ENCODE data around the gene ARL8B. TPM values are rescaled to one million over a fixed set of nuclear protein-coding genes. Genes with fewer than 3 reads are reported as not detected.

The ARL8B gene
- polyA plus RNA-seq, 1 donor (not counting 4 experiments of a cell fraction or from before 2014, with no cell fraction given): 102 TPM

GRCh38 chr3:5205165-5205941, 83.3 kb downstream of the ARL8B start:
- H3K36me3 ChIP-seq (ENCODE audit: control insufficient read depth in 2 of 2, extremely low read depth in 1 of 2, insufficient read depth in 2 of 2, low read length in 2 of 2): peaks cover 47 to 65% of the 10 kb centered on the region in 2 experiments
- H2AFZ ChIP-seq (ENCODE audit: control insufficient read depth, low read length): no peak overlapping the region
- no peaks in the 10 kb centered on the region for H3K9me1 ChIP-seq (ENCODE audit: control insufficient read depth, extremely low read depth, insufficient read depth, low read length)
- no peak overlapping the region for H3K4me2 ChIP-seq (ENCODE audit: control insufficient read depth, extremely low read depth, insufficient read depth, low read depth, low read length)
- no peak for DNase-seq (ENCODE audit: low read depth, low spot score)
- H3K27me3 ChIP-seq (ENCODE audit: control insufficient read depth, extremely low read depth, insufficient read depth, low read length): no peaks in the 10 kb centered on the region
- H3K27ac ChIP-seq (ENCODE audit: control insufficient read depth, insufficient read depth, low read length): no peak overlapping the region
- dilution Hi-C loops (cut with MboI; ENCODE audit: extremely low pct_ligation_motif_present, low sequenced_read_pairs): no loop called here
- no peak for FAIRE-seq
- no peak overlapping the region for H3K9ac ChIP-seq (ENCODE audit: control insufficient read depth, extremely low read depth, insufficient read depth, low read length)
- no peaks in the 10 kb centered on the region for H4K20me1 ChIP-seq (ENCODE audit: control insufficient read depth, extremely low read depth, insufficient read depth, low read length)
- H3K9me3 ChIP-seq (ENCODE audit: control insufficient read depth, low read depth, low read length): no peaks in the 10 kb centered on the region
- H3K79me2 ChIP-seq (ENCODE audit: control insufficient read depth, insufficient read depth, low read length): peaks cover 13% of the 10 kb centered on the region
- TF ChIP-seq, protein P1, sequence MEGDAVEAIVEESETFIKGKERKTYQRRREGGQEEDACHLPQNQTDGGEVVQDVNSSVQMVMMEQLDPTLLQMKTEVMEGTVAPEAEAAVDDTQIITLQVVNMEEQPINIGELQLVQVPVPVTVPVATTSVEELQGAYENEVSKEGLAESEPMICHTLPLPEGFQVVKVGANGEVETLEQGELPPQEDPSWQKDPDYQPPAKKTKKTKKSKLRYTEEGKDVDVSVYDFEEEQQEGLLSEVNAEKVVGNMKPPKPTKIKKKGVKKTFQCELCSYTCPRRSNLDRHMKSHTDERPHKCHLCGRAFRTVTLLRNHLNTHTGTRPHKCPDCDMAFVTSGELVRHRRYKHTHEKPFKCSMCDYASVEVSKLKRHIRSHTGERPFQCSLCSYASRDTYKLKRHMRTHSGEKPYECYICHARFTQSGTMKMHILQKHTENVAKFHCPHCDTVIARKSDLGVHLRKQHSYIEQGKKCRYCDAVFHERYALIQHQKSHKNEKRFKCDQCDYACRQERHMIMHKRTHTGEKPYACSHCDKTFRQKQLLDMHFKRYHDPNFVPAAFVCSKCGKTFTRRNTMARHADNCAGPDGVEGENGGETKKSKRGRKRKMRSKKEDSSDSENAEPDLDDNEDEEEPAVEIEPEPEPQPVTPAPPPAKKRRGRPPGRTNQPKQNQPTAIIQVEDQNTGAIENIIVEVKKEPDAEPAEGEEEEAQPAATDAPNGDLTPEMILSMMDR (optimal IDR thresholded peaks at IDR 0.05 in 1 of 3, IDR thresholded peaks at IDR 0.05 in 1 of 3, conservative IDR thresholded peaks at IDR 0.05 in 1 of 3; ENCODE audit: extremely low read depth in 1 of 3, insufficient read depth in 2 of 3, low read length in 3 of 3): no peak
- no peak for TF ChIP-seq EZH2 (IDR thresholded peaks at IDR 0.05; ENCODE audit: low read length)
- H3K4me1 ChIP-seq (ENCODE audit: control insufficient read depth, extremely low read depth, insufficient read depth, low read length): no peaks in the 10 kb centered on the region
- no peak overlapping the region for H3K4me3 ChIP-seq (ENCODE audit: control insufficient read depth in 2 of 3, extremely low read depth in 1 of 3, insufficient read depth in 2 of 3, low read depth in 1 of 3, low read length in 3 of 3)

DNA sequence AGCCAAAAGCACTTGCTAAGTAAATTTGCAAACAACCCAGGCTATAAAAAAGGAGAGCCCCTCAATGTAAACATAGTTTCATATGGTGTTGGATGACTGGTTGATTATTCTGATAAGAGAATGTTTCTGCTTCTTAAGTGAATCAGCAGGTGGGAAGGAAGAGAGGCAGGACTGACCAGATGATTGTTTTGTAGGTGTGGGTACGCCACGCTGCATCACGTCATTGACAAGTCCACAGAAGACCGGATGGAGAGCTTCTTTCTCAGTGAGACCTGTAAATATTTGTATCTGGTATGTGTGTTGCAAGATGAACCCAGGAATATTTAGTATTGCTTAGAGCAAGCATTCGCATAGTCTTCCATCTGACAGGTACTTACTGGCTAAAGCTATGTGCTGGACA, 88.8 kb downstream of the ARL8B start:
- dilution Hi-C loops (cut with MboI; ENCODE audit: extremely low pct_ligation_motif_present, low sequenced_read_pairs): no loop called here

More for the DNA sequence above, 88.8 kb downstream of the ARL8B start:
- Histone ChIP-seq H3K4me2 (ENCODE audit: control insufficient read depth, extremely low read depth, insufficient read depth, low read depth, low read length) (no peak overlapping the region), H3K36me3 (ENCODE audit: control insufficient read depth in 2 of 2, extremely low read depth in 1 of 2, insufficient read depth in 2 of 2, low read length in 2 of 2) (peaks cover 58 to 77% of the 10 kb centered on the region in 2 experiments), H3K4me3 (ENCODE audit: control insufficient read depth in 2 of 3, extremely low read depth in 1 of 3, insufficient read depth in 2 of 3, low read depth in 1 of 3, low read length in 3 of 3) (no peak overlapping the region), H3K9me3 (ENCODE audit: control insufficient read depth, low read depth, low read length) (no peaks in the 10 kb centered on the region), H4K20me1 (ENCODE audit: control insufficient read depth, extremely low read depth, insufficient read depth, low read length) (peaks cover 3% of the 10 kb centered on the region), H2AFZ (ENCODE audit: control insufficient read depth, low read length) (no peak overlapping the region), H3K27me3 (ENCODE audit: control insufficient read depth, extremely low read depth, insufficient read depth, low read length) (no peaks in the 10 kb centered on the region), H3K4me1 (ENCODE audit: control insufficient read depth, extremely low read depth, insufficient read depth, low read length) (no peaks in the 10 kb centered on the region), H3K9me1 (ENCODE audit: control insufficient read depth, extremely low read depth, insufficient read depth, low read length) (no peaks in the 10 kb centered on the region), H3K9ac (ENCODE audit: control insufficient read depth, extremely low read depth, insufficient read depth, low read length) (no peak overlapping the region), H3K27ac (ENCODE audit: control insufficient read depth, insufficient read depth, low read length) (no peak overlapping the region), H3K79me2 (ENCODE audit: control insufficient read depth, insufficient read depth, low read length) (peaks cover 6% of the 10 kb centered on the region)
- DNase-seq (ENCODE audit: low read depth, low spot score): no peak
- no peak for TF ChIP-seq EZH2 (IDR thresholded peaks at IDR 0.05; ENCODE audit: low read length)
- TF ChIP-seq, protein P1 (optimal IDR thresholded peaks at IDR 0.05 in 1 of 3, IDR thresholded peaks at IDR 0.05 in 1 of 3, conservative IDR thresholded peaks at IDR 0.05 in 1 of 3; ENCODE audit: extremely low read depth in 1 of 3, insufficient read depth in 2 of 3, low read length in 3 of 3): no peak
- FAIRE-seq: no peak

All from keratinocyte (primary cell).